GM21737 (cell line): ENCODE data around the gene JAML.

Experiments used
- ATAC-seq: cut with Tn5 transposase; IDR thresholded peaks from one replicate; pipeline ENCODE4 v1.9.1; 2021; ENCODE audit warnings: mild to moderate bottlenecking, moderate library complexity; ENCODE audit not compliant: unreplicated experiment

Gene JAML

DNA sequence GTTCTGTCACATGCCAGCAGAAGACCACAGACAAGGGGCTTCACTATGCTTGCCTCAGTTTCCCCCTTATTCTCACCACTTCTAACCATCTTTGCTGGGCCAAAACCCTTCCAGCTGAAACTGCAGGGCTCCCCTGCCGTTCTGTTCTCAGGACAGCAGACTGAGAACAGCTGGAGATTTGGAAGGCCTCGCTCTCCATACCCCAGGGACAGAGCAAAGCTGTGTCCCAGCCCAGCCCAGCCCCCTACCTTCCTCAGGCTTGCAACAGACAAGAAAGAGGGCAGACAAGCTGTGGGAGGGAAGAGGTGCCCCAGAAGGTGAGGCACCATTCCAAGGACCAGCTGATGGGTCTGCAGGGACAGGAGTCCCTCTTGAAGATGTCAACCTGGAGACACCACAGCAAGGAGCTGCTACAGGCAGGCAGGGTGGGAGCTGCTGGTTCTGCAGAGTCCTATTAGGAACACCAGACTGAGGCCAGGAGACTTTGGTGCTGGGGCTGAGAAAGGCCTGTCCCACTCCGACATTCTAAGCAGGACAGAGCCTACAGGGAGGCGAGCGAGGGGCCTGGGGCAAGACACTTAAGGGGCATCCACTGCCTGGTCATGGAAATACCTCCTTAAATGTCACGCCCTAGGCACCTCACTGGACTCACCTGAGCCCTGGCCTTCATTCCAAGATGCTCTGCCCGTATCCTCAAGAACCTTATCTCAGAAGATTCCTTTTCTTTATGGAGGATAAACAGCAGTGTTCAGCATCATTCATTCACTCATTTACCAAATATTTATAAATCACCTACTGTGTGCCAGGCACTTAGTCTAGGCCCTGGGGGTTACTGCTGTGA is 55.3 kb downstream of the JAML start:
- no peak for ATAC-seq

GRCh38 chr11:118168751-118169150 is 56.1 kb downstream of the JAML start:
- ATAC-seq: no peak

DNA sequence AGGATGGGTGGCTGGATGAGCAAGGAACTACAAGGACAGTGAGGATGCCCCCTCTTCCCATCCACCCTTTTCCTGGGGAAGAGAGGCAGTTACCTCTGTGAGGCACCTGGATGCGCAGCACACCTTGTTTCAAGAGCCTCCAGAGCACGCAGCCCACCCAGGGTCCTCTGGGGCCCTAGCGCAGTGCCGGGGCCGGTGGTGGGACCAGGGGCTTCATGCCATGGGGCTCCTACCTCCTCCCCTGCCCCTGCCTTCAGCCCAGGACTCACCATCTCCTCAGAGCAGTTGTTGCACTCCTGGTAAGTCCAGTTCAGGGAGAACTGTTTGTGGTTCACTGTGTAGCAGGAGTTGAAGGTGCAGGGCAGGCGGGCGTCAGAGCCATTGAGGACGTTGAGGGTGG is 56.5 kb downstream of the JAML start:
- ATAC-seq: no peak

DNA sequence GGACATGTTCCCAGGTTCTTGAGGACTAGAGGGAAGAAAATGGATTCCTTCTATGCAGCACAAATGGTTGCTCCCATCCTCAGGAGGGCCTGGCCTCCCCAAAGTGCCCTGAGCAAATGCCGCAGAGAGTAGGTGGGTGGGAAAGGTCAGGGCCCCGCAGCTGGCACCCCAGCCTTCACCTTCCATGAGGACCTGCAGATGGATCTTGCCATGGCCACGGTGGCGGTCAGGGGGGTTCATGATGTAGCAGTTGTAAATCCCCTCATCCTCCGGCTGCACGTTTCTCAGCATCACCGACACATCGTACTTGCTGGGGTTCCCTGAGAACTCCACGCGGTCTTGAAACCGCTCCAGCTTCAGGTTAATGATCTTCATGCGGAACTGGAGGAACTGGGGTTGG is 56.9 kb downstream of the JAML start:
- no peak for ATAC-seq

DNA sequence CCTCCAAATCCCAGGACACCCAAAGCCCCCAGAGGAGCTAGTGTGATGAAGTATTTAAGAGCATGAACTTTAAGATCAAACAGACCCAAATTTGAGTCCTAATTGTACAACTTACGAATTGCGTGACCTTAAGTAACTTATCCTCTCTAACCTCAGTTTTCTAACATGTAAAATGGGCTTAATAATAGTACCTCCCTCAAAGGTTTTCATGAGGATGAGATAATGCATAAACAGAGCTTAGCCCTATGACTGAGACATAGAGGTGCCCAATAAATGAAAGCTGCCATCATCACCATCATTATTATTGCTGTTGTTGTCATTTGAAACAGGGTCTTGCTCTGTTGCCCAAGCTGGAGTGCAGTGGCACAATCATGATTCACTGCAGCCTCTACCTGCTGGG is 57.6 kb downstream of the JAML start:
- no peak for ATAC-seq

DNA sequence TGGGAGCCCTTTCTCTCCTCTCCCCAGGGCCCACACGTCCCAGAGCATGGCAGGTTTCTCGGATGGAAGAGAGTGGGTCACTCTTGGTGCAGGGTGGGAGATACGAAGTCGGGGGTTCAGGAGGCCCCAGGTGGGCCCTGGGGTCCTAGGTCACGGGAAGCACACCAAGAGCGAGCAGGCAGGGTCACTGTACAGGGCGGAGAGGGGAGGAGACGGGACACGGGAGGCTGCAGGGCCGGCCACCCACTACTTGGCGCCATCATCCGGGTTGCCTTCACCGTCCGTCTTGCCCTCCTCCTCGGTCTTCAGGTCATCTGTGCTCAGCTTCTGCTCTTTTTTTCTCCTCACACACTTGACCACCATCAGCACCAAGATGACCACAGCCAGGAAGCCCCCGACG is 58.2 kb downstream of the JAML start:
- ATAC-seq: no peak

DNA sequence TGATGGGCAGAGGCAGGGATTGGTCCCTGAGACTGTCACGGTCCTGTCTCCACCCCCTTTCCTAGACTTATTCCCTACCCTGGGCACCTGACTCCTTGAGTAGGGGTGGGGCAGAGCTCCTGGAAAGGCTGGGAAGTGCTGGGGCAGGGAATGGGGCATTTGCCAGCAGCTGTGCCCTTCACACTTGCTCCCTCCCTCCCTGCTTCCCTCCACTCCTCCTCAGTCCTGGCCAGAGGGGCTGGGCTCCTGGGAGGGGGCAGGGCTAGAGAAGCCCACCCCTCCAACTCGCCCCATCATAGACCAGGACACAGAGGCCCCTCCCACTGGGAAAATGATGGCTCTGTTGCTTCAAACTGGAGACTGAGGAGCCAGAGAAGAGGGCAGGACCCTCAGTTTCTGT is 59.9 kb downstream of the JAML start:
- no peak for ATAC-seq

GRCh38 chr11:118163494-118163893 is 61.3 kb downstream of the JAML start:
- no peak for ATAC-seq

DNA sequence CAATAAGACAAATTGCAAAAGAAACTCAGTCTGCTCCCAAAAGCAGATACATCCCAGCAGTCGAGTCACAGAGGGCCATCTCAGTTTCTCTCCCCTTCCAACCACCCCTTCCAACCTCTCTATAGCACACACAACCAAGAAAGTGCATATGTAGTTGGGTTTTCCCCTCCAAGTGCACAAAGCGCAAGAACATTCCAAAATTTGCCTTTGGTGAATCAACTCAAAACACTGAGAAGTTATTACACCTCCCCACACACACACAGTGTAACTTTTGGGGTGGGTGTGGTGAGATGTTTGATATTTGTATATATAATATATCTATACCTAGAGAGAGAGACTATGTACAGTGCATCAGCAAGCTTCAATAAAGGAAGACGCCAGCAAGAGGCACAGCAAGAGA is 62.0 kb downstream of the JAML start:
- no peak for ATAC-seq

DNA sequence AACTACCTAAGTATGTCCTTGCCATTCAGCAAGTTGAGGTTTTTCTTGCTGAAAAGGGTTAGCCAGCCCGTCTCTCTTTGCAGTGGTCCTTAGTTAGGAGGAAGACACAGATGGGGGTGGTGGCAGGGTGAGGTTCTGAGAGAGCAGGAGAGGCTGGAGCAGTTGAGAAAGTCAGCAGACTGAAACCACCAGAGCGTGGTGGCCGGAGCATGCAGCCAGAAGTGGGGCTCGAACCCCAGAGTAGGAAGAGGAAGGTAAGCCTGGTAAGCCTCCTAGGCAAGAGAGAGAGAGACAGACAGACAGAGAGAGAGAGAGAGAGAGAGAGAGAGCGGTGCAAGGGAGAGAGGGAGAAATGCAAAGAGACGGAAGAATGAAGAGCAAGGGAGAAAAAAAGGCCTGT is 63.0 kb downstream of the JAML start:
- ATAC-seq: no peak

GRCh38 chr11:118157186-118157895 is 67.5 kb downstream of the JAML start:
- ATAC-seq: no peak

GRCh38 chr11:118156531-118157185 is 68.2 kb downstream of the JAML start:
- no peak for ATAC-seq

DNA sequence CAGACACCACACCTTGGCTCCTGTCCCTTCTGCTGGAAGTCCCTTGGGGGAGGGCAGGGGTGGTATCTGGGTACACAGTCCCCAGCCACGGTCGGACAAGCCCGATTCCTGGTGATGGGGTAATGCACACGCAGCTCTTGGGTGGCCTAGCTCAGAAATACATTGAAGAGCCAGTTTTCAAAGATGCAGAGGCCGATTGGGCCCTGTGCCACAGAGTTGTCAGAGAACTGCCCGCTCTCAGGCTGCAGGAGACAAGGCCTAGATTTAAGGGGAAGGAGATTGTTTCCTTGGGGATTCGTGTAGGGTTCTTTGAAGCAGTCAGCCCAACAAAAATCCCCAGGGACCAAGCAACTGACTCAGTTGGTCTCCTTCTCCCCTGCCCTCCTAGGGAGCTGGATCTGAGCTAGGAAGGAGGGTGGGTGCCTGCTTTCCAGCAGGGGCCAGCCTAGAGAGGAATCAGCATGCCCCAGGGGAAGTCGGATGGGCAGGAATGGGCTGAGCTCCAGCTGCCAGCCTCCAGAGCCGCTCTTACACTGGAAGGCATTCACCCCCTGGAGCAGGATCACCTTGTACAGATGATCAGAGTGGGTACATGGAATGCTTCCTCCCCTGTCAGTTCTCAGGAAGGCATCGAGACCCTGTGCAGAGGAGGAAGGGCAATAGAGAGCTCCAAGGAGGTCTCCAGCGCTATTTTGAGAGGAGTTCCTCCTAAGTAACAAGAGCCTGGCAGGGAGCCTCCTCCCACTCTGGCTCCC is 68.9 kb downstream of the JAML start:
- no peak for ATAC-seq

DNA sequence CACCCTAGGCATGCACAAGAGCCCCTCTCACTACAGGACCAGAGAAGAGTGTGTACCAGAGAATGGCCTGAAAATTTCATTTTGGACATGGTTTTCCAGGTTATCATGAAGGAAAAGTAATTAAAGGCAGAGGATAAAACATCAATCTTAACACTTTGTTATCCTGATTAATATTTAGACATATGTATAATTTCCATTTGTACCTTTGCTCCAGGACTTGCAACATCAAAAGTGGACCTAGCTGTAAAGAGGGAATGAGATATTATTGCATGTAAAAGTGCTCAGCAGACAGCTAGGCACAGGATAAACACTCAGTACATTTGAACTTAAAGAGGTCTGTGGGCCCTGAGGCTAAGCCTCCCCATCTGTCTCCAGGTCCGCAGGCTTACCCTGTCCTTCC is 70.2 kb downstream of the JAML start:
- ATAC-seq: no peak

DNA sequence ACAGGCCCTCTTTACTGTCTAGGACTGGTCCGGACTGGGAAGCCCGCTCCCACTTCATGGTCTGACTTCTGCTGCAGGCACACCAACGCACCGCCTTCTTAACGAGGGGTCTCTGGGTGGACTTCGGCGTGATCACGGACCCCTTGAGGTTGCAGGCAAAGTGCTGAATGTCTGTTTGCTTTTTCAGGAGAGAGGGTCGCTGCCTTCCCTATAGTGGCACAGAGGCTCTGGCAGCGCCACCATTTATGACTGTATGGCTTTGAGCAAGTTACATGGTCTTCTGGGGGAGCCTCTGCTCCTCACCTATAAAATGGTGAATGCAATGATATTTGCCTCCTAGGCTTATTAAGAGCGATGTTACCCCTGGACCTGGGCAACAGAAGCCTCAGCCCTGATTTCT is 70.8 kb downstream of the JAML start:
- no peak for ATAC-seq

GRCh38 chr11:118153516-118153915 is 71.3 kb downstream of the JAML start:
- ATAC-seq: no peak

GRCh38 chr11:118152552-118153471 is 72.0 kb downstream of the JAML start, which contains the start of gene SCN4B:
TSS of gene SCN4B (minus strand) at chr11:118152823. CDS start at chr11:118152673, 150 bp downstream.
- ATAC-seq: no peak

- ATAC-seq: no peak
These were observed 72.7 kb downstream of the JAML start for GRCh38 chr11:118152020-118152551.

DNA sequence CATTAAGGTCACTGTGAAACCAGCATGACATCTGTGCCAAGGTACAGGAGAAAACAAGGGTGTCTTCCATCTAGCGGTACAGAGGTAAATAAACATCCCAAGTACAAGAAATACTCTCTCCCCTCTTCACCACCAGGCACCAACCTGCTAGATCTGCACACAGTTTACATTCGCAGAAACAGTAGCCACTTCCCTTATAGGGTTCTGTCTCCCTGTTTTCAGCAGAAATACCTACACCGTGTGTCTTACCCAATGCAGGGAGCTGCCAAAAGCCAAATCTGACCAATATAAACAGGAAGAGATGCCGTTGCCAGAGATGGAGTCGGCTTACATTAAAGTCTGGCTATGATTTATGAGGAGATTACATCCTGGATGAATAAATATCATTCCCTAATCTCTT is 73.4 kb downstream of the JAML start:
- no peak for ATAC-seq

- no peak for ATAC-seq
These were observed 75.3 kb downstream of the JAML start for GRCh38 chr11:118149493-118149892.
